ENCODE data around the gene LONP2. TPM values are rescaled to one million over a fixed set of nuclear protein-coding genes. Genes with fewer than 3 reads are reported as not detected.

LONP2 gene
- total RNA-seq, 2 donors from 2014 or later, result 55.1 to 67.0 TPM

DNA sequence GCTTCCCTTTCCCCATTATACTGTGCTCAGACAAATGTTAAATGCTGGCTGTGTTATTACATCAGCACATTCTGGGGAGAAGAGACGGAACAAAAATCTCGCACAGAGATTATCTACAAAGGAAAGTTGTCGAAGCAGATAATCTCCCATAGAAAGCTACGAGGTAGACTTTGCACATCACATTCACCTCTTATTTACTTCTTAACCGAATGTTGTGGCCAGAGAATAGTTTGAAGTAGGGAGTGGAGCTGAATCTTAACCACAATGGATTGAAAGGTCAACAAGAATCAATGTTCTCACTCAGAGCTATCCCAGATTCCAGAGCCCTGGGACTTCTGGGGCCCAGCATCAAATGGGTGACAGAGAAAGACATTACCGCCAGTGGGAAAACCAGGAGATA lies 28.4 kb upstream of the LONP2 start:
- Histone ChIP-seq H3K27me3 (replicated peaks; ENCODE audit: insufficient read depth) (no peaks in the 10 kb centered on the region), H3K9me3 (no peaks in the 10 kb centered on the region), H3K27ac (no peak overlapping the region), H3K36me3 (no peaks in the 10 kb centered on the region), H3K4me1 (ENCODE audit: control insufficient read depth in 1 of 2, low read depth in 2 of 2) (no peaks in the 10 kb centered on the region), H3K4me3 (no peak overlapping the region)
- DNase-seq (ENCODE audit: low spot score) (no peak), ATAC-seq (ENCODE audit: insufficient number of reproducible peaks, low FRiP score, low read depth) (no peak)
- no peak for TF ChIP-seq CTCF (IDR thresholded peaks at IDR 0.05)

GRCh38 chr16:48217708-48218107 lies 26.4 kb upstream of the LONP2 start:
- ATAC-seq (ENCODE audit: insufficient number of reproducible peaks, low FRiP score, low read depth), result no peak
- DNase-seq (ENCODE audit: low spot score), result no peak
- Histone ChIP-seq H3K27me3 (replicated peaks; ENCODE audit: insufficient read depth) (no peaks in the 10 kb centered on the region), H3K27ac (no peak overlapping the region), H3K4me3 (no peak overlapping the region), H3K36me3 (no peaks in the 10 kb centered on the region), H3K9me3 (no peaks in the 10 kb centered on the region), H3K4me1 (ENCODE audit: control insufficient read depth in 1 of 2, low read depth in 2 of 2) (no peaks in the 10 kb centered on the region)
- TF ChIP-seq CTCF (IDR thresholded peaks at IDR 0.05), result no peak

DNA sequence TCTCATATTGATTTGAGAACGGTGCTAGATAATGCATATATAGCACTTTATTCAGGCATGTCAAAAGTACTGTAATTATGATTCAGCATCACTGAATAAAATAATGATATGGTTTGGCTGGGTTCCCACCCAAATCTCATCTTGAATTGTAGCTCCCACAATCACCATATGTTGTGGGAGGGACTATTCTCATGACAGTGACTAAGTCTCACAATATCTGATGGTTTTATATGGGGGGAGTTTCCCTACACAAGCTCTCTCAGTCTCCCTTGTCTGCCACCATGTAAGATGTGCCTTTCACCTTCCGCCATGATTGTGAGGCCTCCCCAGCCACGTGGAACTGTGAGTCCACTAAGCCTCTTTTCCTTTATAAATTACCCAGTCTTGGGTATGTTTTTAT lies 25.6 kb upstream of the LONP2 start:
- ATAC-seq (ENCODE audit: insufficient number of reproducible peaks, low FRiP score, low read depth) (no peak), DNase-seq (ENCODE audit: low spot score) (no peak)
- H3K36me3 ChIP-seq, result no peaks in the 10 kb centered on the region
- no peaks in the 10 kb centered on the region for H3K27me3 ChIP-seq (replicated peaks; ENCODE audit: insufficient read depth)
- H3K4me1 ChIP-seq (ENCODE audit: control insufficient read depth in 1 of 2, low read depth in 2 of 2), result no peaks in the 10 kb centered on the region
- no peak overlapping the region for H3K27ac ChIP-seq
- no peak overlapping the region for H3K4me3 ChIP-seq
- no peak for TF ChIP-seq CTCF (IDR thresholded peaks at IDR 0.05)
- no peaks in the 10 kb centered on the region for H3K9me3 ChIP-seq

DNA sequence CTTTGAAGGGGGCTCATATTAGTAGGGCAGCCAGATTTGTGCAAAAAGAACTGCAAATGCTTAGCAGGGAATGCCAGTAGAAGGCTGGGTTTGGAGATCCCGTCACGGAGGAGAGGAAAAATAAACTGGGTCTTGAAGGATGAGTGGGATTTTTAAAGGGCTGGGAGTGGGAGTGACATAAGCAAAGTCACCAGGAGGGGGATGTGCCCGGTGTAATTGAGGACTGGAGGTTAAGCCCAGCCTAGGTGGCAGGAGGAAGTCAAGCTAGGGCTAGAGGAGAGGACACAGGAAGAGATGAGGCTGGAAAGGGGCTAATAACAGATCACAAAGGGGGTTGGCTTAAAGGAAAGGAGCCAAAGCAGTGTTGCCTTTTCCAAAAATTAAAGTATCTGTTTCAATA lies 23.2 kb upstream of the LONP2 start:
- ATAC-seq (ENCODE audit: insufficient number of reproducible peaks, low FRiP score, low read depth) (no peak), DNase-seq (ENCODE audit: low spot score) (no peak)
- no peak overlapping the region for H3K27ac ChIP-seq
- no peaks in the 10 kb centered on the region for H3K27me3 ChIP-seq (replicated peaks; ENCODE audit: insufficient read depth)
- no peaks in the 10 kb centered on the region for H3K4me1 ChIP-seq (ENCODE audit: control insufficient read depth in 1 of 2, low read depth in 2 of 2)
- no peaks in the 10 kb centered on the region for H3K9me3 ChIP-seq
- no peaks in the 10 kb centered on the region for H3K36me3 ChIP-seq
- H3K4me3 ChIP-seq, result no peak overlapping the region
- TF ChIP-seq CTCF (IDR thresholded peaks at IDR 0.05), result no peak

DNA sequence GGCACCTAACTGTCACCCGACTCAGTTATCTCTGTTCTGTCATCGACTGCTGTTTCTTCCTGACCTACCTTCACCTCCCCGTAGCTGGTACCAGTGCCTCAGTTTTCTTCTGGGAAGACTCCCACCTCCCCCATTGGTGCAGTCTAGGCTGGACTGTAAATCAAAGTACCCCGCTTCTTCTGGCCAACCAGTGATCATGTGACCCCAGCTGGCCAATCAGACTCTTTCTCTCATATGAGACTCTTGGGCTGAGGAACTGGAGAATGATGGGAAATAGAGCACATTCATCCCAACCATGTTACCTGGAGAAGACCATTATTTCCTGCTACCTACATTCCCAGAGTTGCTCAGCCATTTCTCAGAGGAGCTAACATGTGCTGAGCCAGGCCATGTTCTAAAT lies 20.6 kb upstream of the LONP2 start:
- no peak overlapping the region for H3K27ac ChIP-seq
- no peaks in the 10 kb centered on the region for H3K9me3 ChIP-seq
- ATAC-seq (ENCODE audit: insufficient number of reproducible peaks, low FRiP score, low read depth) (no peak), DNase-seq (ENCODE audit: low spot score) (no peak)
- H3K36me3 ChIP-seq, result no peaks in the 10 kb centered on the region
- H3K27me3 ChIP-seq (replicated peaks; ENCODE audit: insufficient read depth), result no peaks in the 10 kb centered on the region
- H3K4me1 ChIP-seq (ENCODE audit: control insufficient read depth in 1 of 2, low read depth in 2 of 2), result no peaks in the 10 kb centered on the region
- H3K4me3 ChIP-seq, result no peak overlapping the region
- no peak for TF ChIP-seq CTCF (IDR thresholded peaks at IDR 0.05)

All from thoracic aorta (tissue), 2 donors.